Thoracic aorta (tissue), 2 donors: ENCODE data around the gene DPYD. TPM values are rescaled to one million over a fixed set of nuclear protein-coding genes. Genes with fewer than 3 reads are reported as not detected.

Experiments used
- ATAC-seq: fragments of 150-250 bp; one replicate; pipeline ENCODE4 v1.8.0; 2017; ENCODE audit warnings: low read depth; ENCODE audit not compliant: insufficient number of reproducible peaks, low FRiP score
- DNase-seq: peaks from one replicate; pipeline ENCODE4 v3.0.0-alpha.2; 2020; ENCODE audit warnings: low spot score
- H3K27ac ChIP-seq, 2 donors: fragments of 200-600 bp; sonication (generic); 1 replicate in 1 of 2; 2 replicates in 1 of 2; pipeline ENCODE4 v1.5.1; 2016; ENCODE audit warnings: mild to moderate bottlenecking in 2 of 2, moderate library complexity in 2 of 2
- H3K27me3 ChIP-seq: fragments of 200-600 bp; sonication (generic); replicated peaks from 2 replicates; pipeline ENCODE4 v1.6.0; 2016; ENCODE audit warnings: mild to moderate bottlenecking; ENCODE audit not compliant: insufficient read depth
- H3K36me3 ChIP-seq: fragments of 200-600 bp; sonication (generic); one replicate; pipeline ENCODE4 v1.5.1; 2016
- H3K4me1 ChIP-seq, 2 donors: fragments of 200-600 bp; sonication (generic); 1 replicate in 1 of 2; 2 replicates in 1 of 2; pipeline versions ENCODE4 v1.5.1 to v1.6.0; 2016; ENCODE audit warnings: low read depth in 2 of 2, mild to moderate bottlenecking in 1 of 2; ENCODE audit not compliant: control insufficient read depth in 1 of 2
- H3K4me3 ChIP-seq: fragments of 200-600 bp; sonication (generic); 2 replicates; pipeline ENCODE4 v1.5.1; 2016; ENCODE audit warnings: mild to moderate bottlenecking
- H3K9me3 ChIP-seq: fragments of 200-600 bp; sonication (generic); 2 replicates; pipeline ENCODE4 v1.5.1; 2016
- CTCF ChIP-seq: fragments of 200-600 bp; sonication (generic); IDR thresholded peaks from one replicate; pipeline ENCODE4 v1.5.1; 2019; ENCODE audit warnings: antibody characterized with exemption
- total RNA-seq, 2 donors: library from RNA; depleted of rRNA; stranded (reverse); fragments of >200 nt; gene quantifications; one replicate each; pipeline versions ENCODE4 v1.1.0 to v1.2.3, GENCODE V29; 2016

DPYD gene
- total RNA-seq, 2 donors from 2014 or later: 29.1 to 44.2 TPM

DNA sequence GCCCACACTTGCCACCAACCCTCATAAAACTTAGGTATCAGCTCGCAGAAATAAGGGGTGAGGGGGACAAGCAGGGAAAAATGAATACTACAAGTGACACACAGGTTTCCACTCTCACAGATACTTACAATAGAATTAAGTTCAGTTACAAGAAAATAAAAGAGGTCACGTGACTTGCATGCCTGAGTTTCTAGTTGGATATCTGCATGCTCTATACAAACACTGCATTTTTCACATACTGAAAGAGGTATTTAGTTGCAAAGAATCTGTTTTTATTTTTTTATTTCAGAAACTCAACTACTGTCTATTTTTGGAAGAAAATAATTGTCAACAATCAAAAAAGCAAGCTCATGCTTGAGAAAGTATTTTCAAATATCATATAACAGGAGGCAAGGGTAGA lies 43.5 kb downstream of the DPYD start:
- H3K9me3 ChIP-seq: no peaks in the 10 kb centered on the region
- H3K27ac ChIP-seq: no peak overlapping the region
- no peak for ATAC-seq
- no peak for DNase-seq
- H3K4me1 ChIP-seq: peaks cover 0 to 4% of the 10 kb centered on the region in 2 donors
- H3K36me3 ChIP-seq: no peaks in the 10 kb centered on the region
- no peaks in the 10 kb centered on the region for H3K27me3 ChIP-seq
- H3K4me3 ChIP-seq: no peak overlapping the region
- no peak for TF ChIP-seq CTCF

- ATAC-seq (no peak), DNase-seq (no peak)
- no peaks in the 10 kb centered on the region for H3K27me3 ChIP-seq
- H3K4me3 ChIP-seq: no peak overlapping the region
- H3K4me1 ChIP-seq: peaks cover 0 to 4% of the 10 kb centered on the region in 2 donors
- no peak for TF ChIP-seq CTCF
- no peak overlapping the region for H3K27ac ChIP-seq
- H3K36me3 ChIP-seq: no peaks in the 10 kb centered on the region
- H3K9me3 ChIP-seq: no peaks in the 10 kb centered on the region
These were observed 44.8 kb downstream of the DPYD start for GRCh38 chr1:97875996-97876395.

DNA sequence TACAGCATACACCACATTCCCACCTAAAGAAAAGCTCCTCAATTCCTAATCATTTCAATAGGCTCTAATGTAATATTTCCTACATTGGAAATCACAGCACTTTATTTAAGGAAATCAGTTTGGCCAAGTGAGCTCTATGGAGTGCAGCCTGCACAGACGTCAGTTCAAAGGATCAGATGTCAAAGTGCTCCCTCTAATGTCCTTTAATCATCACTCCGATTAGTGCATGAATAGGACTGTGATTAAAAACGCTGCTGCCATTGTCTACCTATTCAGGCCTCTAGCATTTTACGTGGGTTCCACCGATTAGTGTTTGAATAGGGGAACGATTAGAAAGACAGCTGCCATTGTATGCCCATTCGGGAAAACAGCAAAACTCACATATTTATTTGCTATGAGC lies 50.2 kb downstream of the DPYD start:
- Histone ChIP-seq H3K27ac (no peak overlapping the region), H3K36me3 (no peaks in the 10 kb centered on the region), H3K27me3 (no peaks in the 10 kb centered on the region), H3K9me3 (no peaks in the 10 kb centered on the region), H3K4me3 (no peak overlapping the region), H3K4me1 (peaks cover 0 to 4% of the 10 kb centered on the region in 2 donors)
- no peak for TF ChIP-seq CTCF
- DNase-seq (no peak), ATAC-seq (no peak)

- H3K9me3 ChIP-seq: no peaks in the 10 kb centered on the region
- no peaks in the 10 kb centered on the region for H3K36me3 ChIP-seq
- H3K27ac ChIP-seq: no peak overlapping the region
- H3K4me1 ChIP-seq: peaks cover 0 to 1% of the 10 kb centered on the region in 2 donors
- TF ChIP-seq CTCF: no peak
- ATAC-seq (no peak), DNase-seq (no peak)
- no peak overlapping the region for H3K4me3 ChIP-seq
- H3K27me3 ChIP-seq: no peaks in the 10 kb centered on the region
These were observed 51.4 kb downstream of the DPYD start for GRCh38 chr1:97869441-97869840.

GRCh38 chr1:97867127-97867526 lies 53.7 kb downstream of the DPYD start:
- H3K4me3 ChIP-seq: no peak overlapping the region
- no peaks in the 10 kb centered on the region for H3K27me3 ChIP-seq
- no peaks in the 10 kb centered on the region for H3K4me1 ChIP-seq
- no peak for ATAC-seq
- no peak for TF ChIP-seq CTCF
- H3K9me3 ChIP-seq: no peaks in the 10 kb centered on the region
- no peak overlapping the region for H3K27ac ChIP-seq
- no peak for DNase-seq
- H3K36me3 ChIP-seq: no peaks in the 10 kb centered on the region
